ENCODE results near the gene CWC15.

DNA sequence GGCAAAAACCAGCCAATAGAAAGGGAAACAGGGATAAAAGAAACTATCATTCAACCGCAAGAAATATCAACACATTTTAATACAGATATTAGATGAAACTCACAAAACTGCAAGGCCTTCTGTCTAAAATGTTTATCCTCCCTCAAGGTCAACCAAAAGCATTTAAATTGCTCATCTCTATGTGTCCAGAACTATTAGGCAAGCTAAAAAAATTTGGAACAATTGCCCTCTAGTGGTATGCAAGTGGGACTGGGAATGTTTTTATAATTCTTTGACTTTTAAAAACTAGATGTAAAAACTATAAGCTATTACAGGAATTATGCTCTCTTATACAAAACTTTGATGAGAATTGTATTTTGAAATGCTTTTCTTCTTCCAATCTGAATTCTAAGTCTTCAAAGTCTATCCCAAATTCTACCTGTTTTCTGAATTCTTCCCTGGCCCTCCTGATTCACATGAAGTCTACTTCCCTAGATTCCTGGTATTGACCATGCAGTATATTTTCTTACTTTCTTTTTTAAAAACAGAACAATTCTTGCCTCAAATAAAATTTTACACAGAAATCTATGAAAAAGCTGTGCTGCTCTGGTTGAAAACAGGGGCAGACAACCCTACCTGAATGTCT lies 4.9 kb downstream of the CWC15 start:
- no peak for TF ChIP-seq POLR2A (IDR thresholded peaks at IDR 0.05)
- TF ChIP-seq, protein P1, sequence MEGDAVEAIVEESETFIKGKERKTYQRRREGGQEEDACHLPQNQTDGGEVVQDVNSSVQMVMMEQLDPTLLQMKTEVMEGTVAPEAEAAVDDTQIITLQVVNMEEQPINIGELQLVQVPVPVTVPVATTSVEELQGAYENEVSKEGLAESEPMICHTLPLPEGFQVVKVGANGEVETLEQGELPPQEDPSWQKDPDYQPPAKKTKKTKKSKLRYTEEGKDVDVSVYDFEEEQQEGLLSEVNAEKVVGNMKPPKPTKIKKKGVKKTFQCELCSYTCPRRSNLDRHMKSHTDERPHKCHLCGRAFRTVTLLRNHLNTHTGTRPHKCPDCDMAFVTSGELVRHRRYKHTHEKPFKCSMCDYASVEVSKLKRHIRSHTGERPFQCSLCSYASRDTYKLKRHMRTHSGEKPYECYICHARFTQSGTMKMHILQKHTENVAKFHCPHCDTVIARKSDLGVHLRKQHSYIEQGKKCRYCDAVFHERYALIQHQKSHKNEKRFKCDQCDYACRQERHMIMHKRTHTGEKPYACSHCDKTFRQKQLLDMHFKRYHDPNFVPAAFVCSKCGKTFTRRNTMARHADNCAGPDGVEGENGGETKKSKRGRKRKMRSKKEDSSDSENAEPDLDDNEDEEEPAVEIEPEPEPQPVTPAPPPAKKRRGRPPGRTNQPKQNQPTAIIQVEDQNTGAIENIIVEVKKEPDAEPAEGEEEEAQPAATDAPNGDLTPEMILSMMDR (IDR thresholded peaks at IDR 0.05), result peak; percentile 36 to 61 (median 54)
- TF ChIP-seq POLR2AphosphoS5 (IDR thresholded peaks at IDR 0.05), result no peak
- TF ChIP-seq EP300 (IDR thresholded peaks at IDR 0.05), result no peak

Data from gastroesophageal sphincter (tissue), 3 donors.